ENCODE measurements around the gene EDA.

DNA sequence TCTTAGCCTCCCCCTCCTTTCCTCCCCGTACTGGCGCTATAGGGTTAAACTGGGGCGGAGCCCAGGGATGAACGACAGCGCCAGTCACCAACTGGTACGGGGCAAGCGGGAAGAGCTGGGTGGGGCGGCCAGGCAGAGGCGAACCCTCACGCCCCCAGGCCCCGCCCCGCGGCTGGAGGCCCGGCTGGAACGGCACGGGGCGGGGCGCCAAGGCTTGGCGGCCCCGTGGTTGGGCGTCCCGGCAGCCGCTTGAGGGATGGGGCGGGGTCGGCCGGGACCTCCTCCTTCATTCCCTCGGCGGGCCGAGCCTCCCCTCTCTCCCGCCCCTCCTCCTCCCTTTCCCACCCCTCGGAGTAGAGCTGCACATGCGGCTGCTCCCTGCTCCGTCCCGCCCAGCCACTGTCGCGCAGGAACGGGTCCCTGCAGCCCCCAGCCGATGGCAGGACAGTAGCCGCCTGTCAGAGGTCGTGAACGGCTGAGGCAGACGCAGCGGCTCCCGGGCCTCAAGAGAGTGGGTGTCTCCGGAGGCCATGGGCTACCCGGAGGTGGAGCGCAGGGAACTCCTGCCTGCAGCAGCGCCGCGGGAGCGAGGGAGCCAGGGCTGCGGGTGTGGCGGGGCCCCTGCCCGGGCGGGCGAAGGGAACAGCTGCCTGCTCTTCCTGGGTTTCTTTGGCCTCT, at the start of gene EDA:
- TF ChIP-seq, protein P1, sequence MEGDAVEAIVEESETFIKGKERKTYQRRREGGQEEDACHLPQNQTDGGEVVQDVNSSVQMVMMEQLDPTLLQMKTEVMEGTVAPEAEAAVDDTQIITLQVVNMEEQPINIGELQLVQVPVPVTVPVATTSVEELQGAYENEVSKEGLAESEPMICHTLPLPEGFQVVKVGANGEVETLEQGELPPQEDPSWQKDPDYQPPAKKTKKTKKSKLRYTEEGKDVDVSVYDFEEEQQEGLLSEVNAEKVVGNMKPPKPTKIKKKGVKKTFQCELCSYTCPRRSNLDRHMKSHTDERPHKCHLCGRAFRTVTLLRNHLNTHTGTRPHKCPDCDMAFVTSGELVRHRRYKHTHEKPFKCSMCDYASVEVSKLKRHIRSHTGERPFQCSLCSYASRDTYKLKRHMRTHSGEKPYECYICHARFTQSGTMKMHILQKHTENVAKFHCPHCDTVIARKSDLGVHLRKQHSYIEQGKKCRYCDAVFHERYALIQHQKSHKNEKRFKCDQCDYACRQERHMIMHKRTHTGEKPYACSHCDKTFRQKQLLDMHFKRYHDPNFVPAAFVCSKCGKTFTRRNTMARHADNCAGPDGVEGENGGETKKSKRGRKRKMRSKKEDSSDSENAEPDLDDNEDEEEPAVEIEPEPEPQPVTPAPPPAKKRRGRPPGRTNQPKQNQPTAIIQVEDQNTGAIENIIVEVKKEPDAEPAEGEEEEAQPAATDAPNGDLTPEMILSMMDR (IDR thresholded peaks at IDR 0.05): no peak
- no peak for TF ChIP-seq POLR2A (IDR thresholded peaks at IDR 0.05)

Measured in vagina (tissue), 2 donors.